Parathyroid adenoma (tissue), 2 donors: ENCODE measurements around the gene P4HTM.

ENCODE experiments used
- H2AFZ ChIP-seq: fragments of 300-600 bp; sonication (generic); one replicate; pipeline ENCODE4 v1.7.0; 2017; ENCODE audit warnings: antibody characterized with exemption, mild to moderate bottlenecking
- H3K27ac ChIP-seq: fragments of 300-600 bp; sonication (generic); one replicate; pipeline ENCODE4 v1.7.0; 2017
- H3K27me3 ChIP-seq: fragments of 300-600 bp; sonication (generic); one replicate; pipeline ENCODE4 v1.7.0; 2017; ENCODE audit warnings: low read length; ENCODE audit not compliant: control insufficient read depth, insufficient read depth
- H3K36me3 ChIP-seq: fragments of 300-600 bp; sonication (generic); one replicate; pipeline ENCODE4 v1.7.0; 2017; ENCODE audit warnings: low read length; ENCODE audit not compliant: control insufficient read depth, insufficient read depth
- H3K4me1 ChIP-seq: fragments of 300-600 bp; sonication (generic); one replicate; pipeline ENCODE4 v1.7.0; 2017; ENCODE audit warnings: control low read depth
- H3K4me2 ChIP-seq: fragments of 300-600 bp; sonication (generic); one replicate; pipeline ENCODE4 v1.7.0; 2017; ENCODE audit warnings: low read length
- H3K4me3 ChIP-seq: fragments of 300-600 bp; sonication (generic); one replicate; pipeline ENCODE4 v1.7.0; 2017; ENCODE audit warnings: low read depth, low read length
- H3K79me2 ChIP-seq: fragments of 300-600 bp; sonication (generic); one replicate; pipeline ENCODE4 v1.7.0; 2017; ENCODE audit warnings: control low read depth
- H3K9ac ChIP-seq: fragments of 300-600 bp; sonication (generic); one replicate; pipeline ENCODE4 v1.7.0; 2017; ENCODE audit warnings: mild to moderate bottlenecking
- H3K9me3 ChIP-seq: fragments of 300-600 bp; sonication (generic); one replicate; pipeline ENCODE4 v1.7.0; 2017; ENCODE audit warnings: low read length; ENCODE audit not compliant: control insufficient read depth
- TF ChIP-seq, protein P1 (sequence below): fragments of 300-600 bp; sonication (generic); IDR thresholded peaks from one replicate; pipeline ENCODE4 v1.7.0; 2017; ENCODE audit warnings: antibody characterized with exemption, mild to moderate bottlenecking
- donor health status: primary hyperparathyroidism.

Gene P4HTM

DNA sequence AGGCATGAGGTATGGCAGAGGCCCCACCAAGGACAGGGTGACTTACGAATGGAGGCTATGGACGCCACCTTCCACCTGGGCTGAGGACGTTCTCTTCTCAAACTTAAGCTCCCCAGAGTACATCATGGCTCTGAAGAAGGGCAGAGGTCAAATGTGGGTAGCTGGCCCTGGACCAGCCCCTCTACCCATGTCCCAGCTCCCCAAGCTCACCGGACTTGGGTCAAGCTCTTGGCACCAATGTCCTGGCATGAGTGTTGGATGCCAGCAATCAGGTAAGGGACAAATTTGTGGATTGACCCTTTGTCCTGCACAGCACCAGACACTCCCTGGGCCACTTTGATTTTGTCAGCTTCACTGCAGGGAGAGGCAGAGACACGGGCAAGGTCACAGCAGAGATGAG lies 34.4 kb downstream of the P4HTM start:
- H3K36me3 ChIP-seq, result no peaks in the 10 kb centered on the region

DNA sequence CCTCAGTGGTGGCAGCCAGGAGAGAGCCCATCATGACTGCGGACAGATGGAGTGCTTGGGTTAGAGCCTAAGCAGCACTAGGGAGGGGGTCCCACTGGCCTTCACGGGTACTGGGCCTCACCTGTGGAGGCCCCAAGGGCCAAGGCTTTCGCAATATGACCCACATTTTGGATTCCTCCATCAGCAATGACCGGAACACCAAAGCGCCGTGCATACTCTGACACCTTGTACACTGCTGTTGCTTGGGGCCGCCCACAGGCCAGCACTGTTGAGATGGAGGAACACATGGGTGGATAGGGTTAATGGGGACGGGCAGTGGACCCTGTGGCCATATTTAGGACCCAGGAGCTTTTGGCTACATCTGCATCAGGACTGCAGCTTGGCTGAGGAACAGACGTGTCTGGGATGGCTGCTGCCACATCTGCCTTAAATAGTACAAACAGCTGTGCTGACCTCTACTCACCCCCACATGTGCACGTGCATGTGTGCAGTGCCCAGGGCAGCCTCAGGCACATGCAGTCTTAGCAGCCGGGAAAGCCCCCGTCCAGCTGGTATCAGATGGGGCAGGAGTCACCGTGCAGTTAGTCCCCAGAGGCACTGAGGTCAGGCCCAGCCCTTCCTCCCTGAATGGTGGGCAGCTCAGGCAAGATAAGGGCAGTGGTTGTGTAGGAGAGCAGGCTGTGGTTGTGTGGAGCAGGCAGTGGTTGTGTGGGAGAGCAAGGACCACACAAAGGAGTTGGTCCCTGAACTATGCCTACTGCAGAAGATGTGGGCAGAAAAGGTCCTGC lies 35.2 kb downstream of the P4HTM start:
- Histone ChIP-seq H3K4me3 (no peak overlapping the region), H3K4me1 (peaks cover 12% of the 10 kb centered on the region), H3K27ac (no peak overlapping the region), H3K36me3 (no peaks in the 10 kb centered on the region), H3K9me3 (no peaks in the 10 kb centered on the region), H2AFZ (no peak overlapping the region), H3K9ac (no peak overlapping the region), H3K4me2 (no peak overlapping the region), H3K79me2 (peaks cover 3% of the 10 kb centered on the region), H3K27me3 (no peaks in the 10 kb centered on the region)
- TF ChIP-seq, protein P1, sequence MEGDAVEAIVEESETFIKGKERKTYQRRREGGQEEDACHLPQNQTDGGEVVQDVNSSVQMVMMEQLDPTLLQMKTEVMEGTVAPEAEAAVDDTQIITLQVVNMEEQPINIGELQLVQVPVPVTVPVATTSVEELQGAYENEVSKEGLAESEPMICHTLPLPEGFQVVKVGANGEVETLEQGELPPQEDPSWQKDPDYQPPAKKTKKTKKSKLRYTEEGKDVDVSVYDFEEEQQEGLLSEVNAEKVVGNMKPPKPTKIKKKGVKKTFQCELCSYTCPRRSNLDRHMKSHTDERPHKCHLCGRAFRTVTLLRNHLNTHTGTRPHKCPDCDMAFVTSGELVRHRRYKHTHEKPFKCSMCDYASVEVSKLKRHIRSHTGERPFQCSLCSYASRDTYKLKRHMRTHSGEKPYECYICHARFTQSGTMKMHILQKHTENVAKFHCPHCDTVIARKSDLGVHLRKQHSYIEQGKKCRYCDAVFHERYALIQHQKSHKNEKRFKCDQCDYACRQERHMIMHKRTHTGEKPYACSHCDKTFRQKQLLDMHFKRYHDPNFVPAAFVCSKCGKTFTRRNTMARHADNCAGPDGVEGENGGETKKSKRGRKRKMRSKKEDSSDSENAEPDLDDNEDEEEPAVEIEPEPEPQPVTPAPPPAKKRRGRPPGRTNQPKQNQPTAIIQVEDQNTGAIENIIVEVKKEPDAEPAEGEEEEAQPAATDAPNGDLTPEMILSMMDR, result no peak

More for the DNA sequence above, 34.4 kb downstream of the P4HTM start:
- TF ChIP-seq, protein P1, result no peak
- Histone ChIP-seq H2AFZ (no peak overlapping the region), H3K27me3 (no peaks in the 10 kb centered on the region), H3K9ac (no peak overlapping the region), H3K79me2 (peaks cover 3% of the 10 kb centered on the region), H3K4me3 (no peak overlapping the region), H3K4me2 (no peak overlapping the region), H3K9me3 (no peaks in the 10 kb centered on the region), H3K27ac (no peak overlapping the region), H3K4me1 (peaks cover 11% of the 10 kb centered on the region)

DNA sequence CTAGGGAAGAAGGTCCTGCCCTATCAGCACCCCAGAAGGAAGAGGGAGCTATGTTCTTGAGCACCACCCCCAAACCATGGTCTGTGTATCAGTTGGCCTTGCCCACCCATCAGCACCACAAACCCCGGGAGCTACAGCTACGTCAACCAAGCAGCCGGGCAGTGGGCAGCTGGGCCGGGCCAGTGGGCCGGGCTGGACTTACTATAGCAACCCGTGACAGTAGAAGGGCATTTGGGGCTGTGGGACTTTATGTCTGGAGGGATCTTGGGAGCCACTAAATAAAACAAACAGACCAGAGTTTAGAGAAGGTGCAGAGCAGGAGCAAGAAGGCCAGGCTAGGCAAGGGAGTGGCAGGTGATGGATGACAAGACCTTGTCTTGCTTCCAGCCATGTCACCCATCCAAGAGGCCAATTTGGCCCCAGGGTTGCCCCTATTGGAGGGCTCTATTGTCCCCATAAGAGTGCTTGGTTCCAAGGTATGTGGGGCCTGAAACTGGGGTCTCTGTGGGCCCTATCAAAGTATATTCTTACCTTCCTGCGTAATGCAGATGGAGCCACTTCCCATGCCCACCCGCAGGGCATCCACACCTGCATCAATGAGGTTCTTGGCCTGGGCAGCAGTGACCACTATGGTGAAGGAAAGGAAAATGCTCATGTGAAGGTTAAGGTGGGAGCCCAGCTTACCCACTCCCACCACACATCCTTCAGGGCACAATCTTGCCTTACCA lies 35.9 kb downstream of the P4HTM start:
- peaks cover 11% of the 10 kb centered on the region for H3K4me1 ChIP-seq
- H3K79me2 ChIP-seq, result peaks cover 3% of the 10 kb centered on the region
- no peaks in the 10 kb centered on the region for H3K27me3 ChIP-seq
- no peak overlapping the region for H3K27ac ChIP-seq
- H3K4me2 ChIP-seq, result no peak overlapping the region
- H3K9ac ChIP-seq, result no peak overlapping the region
- TF ChIP-seq, protein P1, result no peak
- H3K4me3 ChIP-seq, result no peak overlapping the region
- no peak overlapping the region for H2AFZ ChIP-seq
- H3K36me3 ChIP-seq, result no peaks in the 10 kb centered on the region
- H3K9me3 ChIP-seq, result no peaks in the 10 kb centered on the region

DNA sequence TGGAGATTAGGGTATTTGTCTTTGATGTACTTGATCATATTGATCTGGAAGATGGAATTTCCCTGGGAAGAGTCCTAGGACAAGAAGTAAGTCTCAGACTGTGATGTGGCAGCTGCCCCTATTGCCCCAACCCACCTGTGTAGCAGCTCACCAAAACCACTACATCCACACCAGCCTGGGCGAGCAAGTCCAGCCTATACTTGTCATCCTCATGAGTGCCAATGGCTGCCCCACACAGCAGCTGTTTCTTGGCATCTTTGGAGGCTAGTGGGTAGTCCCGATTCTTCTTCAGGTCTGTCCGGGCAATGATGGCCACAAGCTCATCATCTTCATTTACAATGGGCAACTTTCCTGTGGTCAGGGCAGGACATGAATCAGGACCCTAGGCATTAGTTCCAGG lies 36.5 kb downstream of the P4HTM start:
- H3K36me3 ChIP-seq, result no peaks in the 10 kb centered on the region
- H3K27me3 ChIP-seq, result no peaks in the 10 kb centered on the region
- H3K4me1 ChIP-seq, result peaks cover 11% of the 10 kb centered on the region
- no peak overlapping the region for H3K4me2 ChIP-seq
- no peak overlapping the region for H3K27ac ChIP-seq
- TF ChIP-seq, protein P1, result no peak
- no peak overlapping the region for H3K9ac ChIP-seq
- peaks cover 3% of the 10 kb centered on the region for H3K79me2 ChIP-seq
- H2AFZ ChIP-seq, result no peak overlapping the region
- H3K4me3 ChIP-seq, result no peak overlapping the region
- H3K9me3 ChIP-seq, result no peaks in the 10 kb centered on the region
